ENCODE data around the gene PCDH15. TPM values are rescaled to one million over a fixed set of nuclear protein-coding genes. Genes with fewer than 3 reads are reported as not detected.

The PCDH15 gene
- total and polyA plus RNA-seq, 2 of the 13 experiments (the other 11 are each of a cell fraction or from before 2014, with no cell fraction given), result not detected

DNA sequence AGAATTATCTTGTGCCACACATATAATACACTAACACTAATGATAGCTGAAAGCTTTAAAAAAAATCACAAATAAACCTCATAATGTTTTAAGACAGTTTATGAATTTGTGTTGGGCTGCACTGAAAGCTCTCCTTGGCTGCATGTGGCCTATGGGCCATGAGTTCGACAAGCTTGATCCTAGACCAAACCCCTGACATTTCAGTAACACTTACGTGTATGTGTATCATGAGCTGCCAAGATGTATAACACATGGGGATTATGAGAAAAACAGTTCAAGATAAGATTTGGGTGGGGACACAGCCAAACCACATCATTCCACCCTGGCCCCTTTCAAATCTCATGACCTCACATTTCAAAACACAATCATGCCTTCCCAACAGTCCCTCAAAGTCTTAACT lies 823.8 kb downstream of the PCDH15 start:
- Histone ChIP-seq H3K9me3 (ENCODE audit: low read length) (no peaks in the 10 kb centered on the region), H3K9ac (ENCODE audit: insufficient read depth, low read depth, low read length) (no peak overlapping the region), H3K4me1 (ENCODE audit: insufficient read depth, low read length) (no peaks in the 10 kb centered on the region), H3K27me3 (ENCODE audit: control insufficient read depth in 1 of 2, insufficient read depth in 2 of 2, low read length in 2 of 2) (no peaks in the 10 kb centered on the region), H3K4me3 (replicated peaks in 1 of 3; ENCODE audit: insufficient read depth in 1 of 3, low read depth in 2 of 3, low read length in 3 of 3) (no peak overlapping the region), H3K79me2 (ENCODE audit: insufficient read depth, low read length) (no peaks in the 10 kb centered on the region), H3K27ac (ENCODE audit: extremely low read length, insufficient read depth, low read length) (no peak overlapping the region), H4K20me1 (ENCODE audit: insufficient read depth, low read length) (no peaks in the 10 kb centered on the region), H2AFZ (ENCODE audit: low read length) (no peak overlapping the region), H3K36me3 (replicated peaks in 1 of 2; ENCODE audit: control insufficient read depth in 1 of 2, insufficient read depth in 2 of 2, low read length in 2 of 2) (no peaks in the 10 kb centered on the region), H3K4me2 (ENCODE audit: low read depth, low read length) (no peak overlapping the region)
- FAIRE-seq (no peak), ATAC-seq (no peak), DNase-seq (ENCODE audit: low spot score) (no peak)
- BruUV-seq (replicated peaks), result no TSS peak
- ChIA-PET POLR2A (no interaction called here), CTCF (ENCODE audit: low intra/inter-chr PET ratio, low total read pairs) (no interaction called here)
- intact Hi-C loops (cut with micrococcal nuclease; ENCODE audit: unreplicated experiment), result no loop called here
- TF ChIP-seq ZFP36L2 (CRISPR knock-in tag; IDR thresholded peaks at IDR 0.05) (no peak), ATF7 (IDR thresholded peaks at IDR 0.05) (no peak), ATF7 (CRISPR knock-in tag; IDR thresholded peaks at IDR 0.05) (no peak), SRSF1 (optimal IDR thresholded peaks at IDR 0.05; ENCODE audit: low read depth, low read length) (no peak), TEAD2 (CRISPR knock-in tag; IDR thresholded peaks at IDR 0.05) (no peak), CHD2 (IDR thresholded peaks at IDR 0.05; ENCODE audit: low read depth, low read length) (no peak), KAT8 (CRISPR knock-in tag; IDR thresholded peaks at IDR 0.05) (no peak), CENPX (CRISPR knock-in tag; IDR thresholded peaks at IDR 0.05) (no peak), FLYWCH1 (CRISPR knock-in tag; IDR thresholded peaks at IDR 0.05) (no peak), TP53 (CRISPR knock-in tag; conservative IDR thresholded peaks at IDR 0.05) (no peak), HOXA7 (CRISPR knock-in tag; IDR thresholded peaks at IDR 0.05) (no peak), ZNF616 (CRISPR knock-in tag; IDR thresholded peaks at IDR 0.05; ENCODE audit: low read depth) (no peak), SP2 (CRISPR knock-in tag; IDR thresholded peaks at IDR 0.05) (no peak), SMAD3 (CRISPR knock-in tag; IDR thresholded peaks at IDR 0.05) (no peak), ZNF724P (CRISPR knock-in tag; IDR thresholded peaks at IDR 0.05; ENCODE audit: borderline replicate concordance) (no peak), BHLHE40 (IDR thresholded peaks at IDR 0.05; ENCODE audit: low read length) (no peak), ARNT2 (CRISPR knock-in tag; IDR thresholded peaks at IDR 0.05; ENCODE audit: low read depth) (no peak)
- TF ChIP-seq, protein P1, sequence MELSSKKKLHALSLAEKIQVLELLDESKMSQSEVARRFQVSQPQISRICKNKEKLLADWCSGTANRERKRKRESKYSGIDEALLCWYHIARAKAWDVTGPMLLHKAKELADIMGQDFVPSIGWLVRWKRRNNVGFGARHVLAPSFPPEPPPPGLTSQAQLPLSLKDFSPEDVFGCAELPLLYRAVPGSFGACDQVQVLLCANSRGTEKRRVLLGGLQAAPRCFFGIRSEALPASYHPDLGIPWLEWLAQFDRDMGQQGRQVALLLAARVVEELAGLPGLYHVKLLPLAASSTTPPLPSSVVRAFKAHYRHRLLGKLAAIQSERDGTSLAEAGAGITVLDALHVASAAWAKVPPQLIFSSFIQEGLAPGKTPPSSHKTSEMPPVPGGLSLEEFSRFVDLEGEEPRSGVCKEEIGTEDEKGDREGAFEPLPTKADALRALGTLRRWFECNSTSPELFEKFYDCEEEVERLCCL (CRISPR knock-in tag; IDR thresholded peaks at IDR 0.05; ENCODE audit: borderline replicate concordance), result no peak
- TF ChIP-seq, protein P2, sequence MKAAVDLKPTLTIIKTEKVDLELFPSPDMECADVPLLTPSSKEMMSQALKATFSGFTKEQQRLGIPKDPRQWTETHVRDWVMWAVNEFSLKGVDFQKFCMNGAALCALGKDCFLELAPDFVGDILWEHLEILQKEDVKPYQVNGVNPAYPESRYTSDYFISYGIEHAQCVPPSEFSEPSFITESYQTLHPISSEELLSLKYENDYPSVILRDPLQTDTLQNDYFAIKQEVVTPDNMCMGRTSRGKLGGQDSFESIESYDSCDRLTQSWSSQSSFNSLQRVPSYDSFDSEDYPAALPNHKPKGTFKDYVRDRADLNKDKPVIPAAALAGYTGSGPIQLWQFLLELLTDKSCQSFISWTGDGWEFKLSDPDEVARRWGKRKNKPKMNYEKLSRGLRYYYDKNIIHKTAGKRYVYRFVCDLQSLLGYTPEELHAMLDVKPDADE (CRISPR knock-in tag; IDR thresholded peaks at IDR 0.05), result no peak
- TF ChIP-seq, protein P3, sequence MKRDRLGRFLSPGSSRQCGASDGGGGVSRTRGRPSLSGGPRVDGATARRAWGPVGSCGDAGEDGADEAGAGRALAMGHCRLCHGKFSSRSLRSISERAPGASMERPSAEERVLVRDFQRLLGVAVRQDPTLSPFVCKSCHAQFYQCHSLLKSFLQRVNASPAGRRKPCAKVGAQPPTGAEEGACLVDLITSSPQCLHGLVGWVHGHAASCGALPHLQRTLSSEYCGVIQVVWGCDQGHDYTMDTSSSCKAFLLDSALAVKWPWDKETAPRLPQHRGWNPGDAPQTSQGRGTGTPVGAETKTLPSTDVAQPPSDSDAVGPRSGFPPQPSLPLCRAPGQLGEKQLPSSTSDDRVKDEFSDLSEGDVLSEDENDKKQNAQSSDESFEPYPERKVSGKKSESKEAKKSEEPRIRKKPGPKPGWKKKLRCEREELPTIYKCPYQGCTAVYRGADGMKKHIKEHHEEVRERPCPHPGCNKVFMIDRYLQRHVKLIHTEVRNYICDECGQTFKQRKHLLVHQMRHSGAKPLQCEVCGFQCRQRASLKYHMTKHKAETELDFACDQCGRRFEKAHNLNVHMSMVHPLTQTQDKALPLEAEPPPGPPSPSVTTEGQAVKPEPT (CRISPR knock-in tag; IDR thresholded peaks at IDR 0.05; ENCODE audit: low read depth), result no peak
- 57% methylated on average over 2 of the region's 2 CpGs for WGBS (ENCODE audit: low lambda C conversion rate)
- in situ Hi-C loops (cut with HindIII; ENCODE audit: extremely low pct_ligation_motif_present, low pct_unique_long_range_greater_than_20kb), result no loop called here

All from HepG2 (cell line).